Natural killer cell (primary cell): ENCODE measurements around the gene INPPL1. TPM values are rescaled to one million over a fixed set of nuclear protein-coding genes. Genes with fewer than 3 reads are reported as not detected.

Experiments
- ATAC-seq, 3 donors: fragments of 150-1000 bp in 2 of 3; fragments of 200-7000 bp in 1 of 3; cut with Tn5 transposase; 1 replicate in 1 of 3; 2 replicates in 2 of 3; pipeline ENCODE4 v1.10.0; 2021; ENCODE audit warnings: mild to moderate bottlenecking in 2 of 3, moderate library complexity in 2 of 3
- DNase-seq, 2 donors: peaks; one replicate each; pipeline versions ENCODE4 v3.0.0 to v3.0.0-alpha.2; 2013 to 2021; ENCODE audit warnings: mixed read lengths in 1 of 2
- H3K27ac ChIP-seq: one replicate; pipeline ENCODE4 v1.5.1; 2013; ENCODE audit warnings: mild to moderate bottlenecking, low read length
- H3K27me3 ChIP-seq: one replicate; pipeline ENCODE4 v1.6.1; 2013; ENCODE audit warnings: low read length; ENCODE audit not compliant: control insufficient read depth, insufficient read depth
- H3K36me3 ChIP-seq: one replicate; pipeline ENCODE4 v1.6.1; 2013; ENCODE audit warnings: low read length; ENCODE audit not compliant: control insufficient read depth, insufficient read depth
- H3K4me1 ChIP-seq: one replicate; pipeline ENCODE4 v1.6.1; 2013; ENCODE audit warnings: low read length; ENCODE audit not compliant: control insufficient read depth, insufficient read depth
- H3K4me3 ChIP-seq: one replicate; pipeline ENCODE4 v1.5.1; 2013; ENCODE audit warnings: low read length
- H3K9me3 ChIP-seq: one replicate; pipeline ENCODE4 v1.6.1; 2013; ENCODE audit warnings: low read length; ENCODE audit not compliant: control insufficient read depth, insufficient read depth
- H3K27ac Mint-ChIP-seq, 2 donors: one replicate each; pipeline ENCODE4 v1.8.0; 2022; ENCODE audit warnings: mild to moderate bottlenecking in 2 of 2, mixed read lengths in 2 of 2, moderate library complexity in 1 of 2
- H3K27me3 Mint-ChIP-seq, 2 donors: one replicate each; pipeline ENCODE4 v1.8.0; 2022; ENCODE audit warnings: low read depth in 2 of 2, mixed read lengths in 2 of 2
- H3K36me3 Mint-ChIP-seq: one replicate; pipeline ENCODE4 v1.8.0; 2022; ENCODE audit warnings: mixed read lengths
- H3K4me1 Mint-ChIP-seq, 2 donors: one replicate each; pipeline ENCODE4 v1.8.0; 2022; ENCODE audit warnings: mixed read lengths in 2 of 2
- H3K4me3 Mint-ChIP-seq: one replicate; pipeline ENCODE4 v1.8.0; 2022; ENCODE audit warnings: mild to moderate bottlenecking, moderate library complexity, mixed read lengths
- H3K9me3 Mint-ChIP-seq, 2 donors: one replicate each; pipeline ENCODE4 v1.8.0; 2022; ENCODE audit warnings: mixed read lengths in 2 of 2
- CTCF ChIP-seq: fragments of 200-600 bp; IDR thresholded peaks from one replicate; pipeline ENCODE4 v1.8.0; 2022; ENCODE audit warnings: antibody characterized with exemption
- WGBS: methylation state at CpG from one replicate; pipeline ENCODE4 v1.1.7; 2013; ENCODE audit warnings: missing lambda C conversion rate; ENCODE audit not compliant: insufficient coverage; 5-methylcytosine and 5-hydroxymethylcytosine counted together
- intact Hi-C: fragments of 100-400 bp; cut with micrococcal nuclease; formaldehyde crosslinking; loops from one replicate; pipeline ENCODE4 v1.14.2; 2022
- total RNA-seq, 4 donors: library from RNA; stranded (reverse); fragments of 120-200 nt in 1 of 4; gene quantifications; one replicate each; pipeline versions ENCODE4 v1.2.3 to v1.2.4, GENCODE V29; 2013 to 2022

INPPL1 gene
- total RNA-seq, 3 donors from 2014 or later (not counting 1 experiment from before 2014, with no cell fraction given), result 193 to 207 (median 195) TPM

- Histone ChIP-seq H3K36me3 (no peaks in the 10 kb centered on the region), H3K4me1 (peaks cover 30% of the 10 kb centered on the region), H3K27me3 (peaks cover 55% of the 10 kb centered on the region), H3K27ac (no peak overlapping the region), H3K4me3 (no peak overlapping the region), H3K9me3 (no peaks in the 10 kb centered on the region)
- H3K27ac Mint-ChIP-seq, result no peak overlapping the region
- peaks cover 10 to 43% of the 10 kb centered on the region in 2 donors for H3K4me1 Mint-ChIP-seq
- H3K36me3 Mint-ChIP-seq, result no peaks in the 10 kb centered on the region
- peak overlapping the region; percentile 1 for H3K4me3 Mint-ChIP-seq
- H3K27me3 Mint-ChIP-seq, result peaks cover 34 to 46% of the 10 kb centered on the region in 2 donors
- no peak for DNase-seq
- ATAC-seq, result no peak
- WGBS, result 20% methylated on average over 58 of the region's 58 CpGs
- intact Hi-C loops, result no loop called here
- H3K9me3 Mint-ChIP-seq, result no peaks in the 10 kb centered on the region
- TF ChIP-seq CTCF, result no peak
Observed at GRCh38 chr11:72243173-72244059, 18.8 kb downstream of the INPPL1 start.

- Histone ChIP-seq H3K27ac (no peak within 1 kb of the TSS), H3K4me1 (peaks cover 27% of the 10 kb centered on the region), H3K4me3 (no peak within 1 kb of the TSS), H3K36me3 (no peaks in the 10 kb centered on the region), H3K9me3 (no peaks in the 10 kb centered on the region), H3K27me3 (peaks cover 55% of the 10 kb centered on the region)
- WGBS, result 6% methylated on average over 37 of the region's 37 CpGs
- no peak for DNase-seq
- Mint-ChIP-seq H3K27ac (no peak within 1 kb of the TSS), H3K27me3 (peaks cover 34 to 45% of the 10 kb centered on the region in 2 donors), H3K4me1 (peaks cover 10 to 39% of the 10 kb centered on the region in 2 donors), H3K9me3 (no peaks in the 10 kb centered on the region), H3K4me3 (peak within 1 kb of the TSS; percentile 6), H3K36me3 (no peaks in the 10 kb centered on the region)
- no peak for ATAC-seq
- intact Hi-C loops, result no loop called here
- TF ChIP-seq CTCF, result no peak
Observed at GRCh38 chr11:72244060-72244360, 19.4 kb downstream of the INPPL1 start, which contains the start of gene PHOX2A. Gene PHOX2A (minus strand): TSS chr11:72244176. CDS start chr11:72244004, 172 bp downstream.

GRCh38 chr11:72244361-72245262, 20.0 kb downstream of the INPPL1 start:
- peaks cover 50% of the 10 kb centered on the region for H3K27me3 ChIP-seq
- H3K36me3 ChIP-seq, result no peaks in the 10 kb centered on the region
- Mint-ChIP-seq H3K27ac (no peak overlapping the region), H3K4me1 (peaks cover 10 to 33% of the 10 kb centered on the region in 2 donors), H3K4me3 (peak overlapping the region; percentile 6), H3K9me3 (no peaks in the 10 kb centered on the region), H3K27me3 (peaks cover 37 to 42% of the 10 kb centered on the region in 2 donors), H3K36me3 (no peaks in the 10 kb centered on the region)
- TF ChIP-seq CTCF, result no peak
- intact Hi-C loops, result no loop called here
- ATAC-seq (no peak), DNase-seq (no peak)
- H3K9me3 ChIP-seq, result no peaks in the 10 kb centered on the region
- H3K4me1 ChIP-seq, result peaks cover 21% of the 10 kb centered on the region
- H3K27ac ChIP-seq, result no peak overlapping the region
- H3K4me3 ChIP-seq, result no peak overlapping the region
- 11% methylated on average over 46 of the region's 46 CpGs for WGBS
